ENCODE results near the gene TTC8. TPM values are rescaled to one million over a fixed set of nuclear protein-coding genes. Genes with fewer than 3 reads are reported as not detected.

Gene TTC8
- polyA plus RNA-seq, 4 donors, result 26.5 to 47.8 (median 34.1) TPM

Other genes starting within 250 kb of the TTC8 start
- gene EML5, start 31.7 kb upstream of the TTC8 start, polyA plus RNA-seq (ENCODE audit: insufficient read length in 4 of 4), result 1 to 10 TPM in 3 of 4 donors, under 1 TPM in 1; 0.35 to 3.4 (median 2.5) TPM

Measured in left renal pelvis (tissue), 4 donors.